Measurements from ENCODE around the gene HSPA12A.

Gene HSPA12A

DNA sequence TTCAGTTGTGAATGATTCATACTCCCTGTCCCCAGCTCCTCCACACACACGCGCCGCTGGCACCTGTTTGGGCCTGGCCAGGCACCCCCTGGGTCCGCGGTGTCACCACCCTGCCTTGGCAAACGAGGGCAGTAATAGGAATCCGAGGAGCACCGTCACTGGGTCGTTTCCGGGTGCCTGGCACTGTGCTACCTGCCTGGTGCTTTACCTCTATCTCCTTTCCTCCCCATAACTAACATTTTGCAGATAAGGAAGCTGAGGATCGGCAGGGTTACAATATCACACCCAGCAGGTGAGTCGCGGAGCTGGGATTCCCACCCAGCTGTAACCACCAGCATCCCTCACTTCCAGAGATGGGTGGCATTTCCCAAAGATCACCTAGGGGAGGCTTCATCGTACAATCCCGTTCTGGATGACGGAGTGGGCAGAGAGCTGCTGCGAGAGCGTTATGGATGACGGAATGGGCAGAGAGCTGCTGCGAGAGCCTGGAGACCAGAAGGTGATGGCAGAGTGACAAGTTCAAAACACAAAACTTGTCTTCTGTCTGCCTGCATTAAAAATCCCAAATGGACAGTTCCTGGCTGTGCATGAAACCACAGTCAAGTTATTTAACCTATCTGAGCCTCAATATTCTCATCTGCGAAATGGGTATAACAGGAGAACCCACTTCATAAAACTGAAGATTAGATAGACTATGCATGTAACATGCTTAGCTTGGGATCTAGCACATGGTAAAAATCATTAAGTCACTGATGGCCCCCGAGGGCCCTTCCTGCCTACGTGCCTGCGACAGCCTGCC is 1.1 kb upstream of the HSPA12A start:
- DNase-seq = no peak

DNA sequence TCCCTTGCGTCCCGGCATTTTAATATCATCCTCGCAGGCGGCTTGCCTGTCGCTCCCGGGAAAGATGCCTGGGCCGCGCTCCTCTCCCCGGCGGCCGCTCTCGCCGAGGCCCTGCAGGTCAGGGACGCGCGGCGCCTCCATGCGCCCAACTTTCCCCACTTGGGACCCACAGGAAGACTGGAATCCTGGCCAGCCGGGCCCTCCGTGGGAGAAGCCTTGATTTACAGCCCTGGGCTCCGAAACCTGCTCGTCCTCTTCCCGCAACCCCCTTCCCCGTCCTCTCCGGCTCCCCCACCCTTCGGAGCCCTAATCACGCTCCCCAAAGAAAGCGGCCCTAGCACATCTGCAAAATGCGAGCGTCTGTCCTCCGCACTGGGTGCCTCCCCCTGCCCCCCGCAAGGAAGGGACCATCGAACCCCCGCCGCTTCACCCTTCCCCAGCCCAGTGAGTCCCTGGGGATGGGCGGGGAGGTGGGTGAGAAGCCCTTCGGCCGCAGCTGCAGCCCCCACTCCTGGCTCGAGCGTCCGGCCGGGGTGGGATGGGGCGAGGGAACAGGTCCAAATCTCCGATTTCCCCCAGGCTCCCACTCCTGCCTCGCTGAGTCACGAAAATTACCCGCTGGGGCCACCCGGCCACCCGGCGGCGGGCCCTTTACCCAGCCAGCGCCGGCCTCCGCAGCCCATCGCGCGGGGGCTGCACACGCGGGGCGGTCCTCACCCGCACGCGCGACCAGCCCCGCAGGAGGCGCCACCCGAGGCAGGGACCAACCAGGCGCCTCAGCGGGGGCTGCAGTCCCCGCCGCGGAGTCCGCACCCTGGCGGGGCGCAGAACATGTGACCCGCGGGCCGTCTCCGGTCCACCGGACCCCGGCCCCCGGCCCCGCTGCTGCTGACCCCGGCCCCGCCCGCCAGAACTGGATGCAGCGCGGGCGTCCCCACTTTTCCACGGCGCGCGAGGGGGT is 695 bp downstream of the HSPA12A start:
- no peak for DNase-seq

DNA sequence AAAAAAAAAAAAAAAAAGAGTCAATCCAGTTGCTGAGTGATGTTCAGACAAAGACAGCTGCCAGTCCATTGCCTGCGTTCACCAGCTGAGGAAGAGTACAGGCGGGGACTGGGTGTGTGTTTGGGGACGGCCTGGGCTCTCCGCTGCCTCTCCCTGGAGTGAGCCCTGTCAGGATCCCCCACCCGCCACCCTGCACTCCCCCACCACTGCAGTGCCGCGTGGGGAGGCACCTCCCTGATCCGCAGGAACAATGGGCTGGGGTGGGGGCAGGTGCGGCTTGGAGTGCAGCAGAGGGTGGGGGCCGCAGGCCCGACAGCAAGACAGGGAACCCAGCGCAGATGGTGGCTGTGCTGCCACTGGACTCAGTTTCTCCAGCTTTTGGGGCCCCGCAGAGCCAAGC is 1.4 kb downstream of the HSPA12A start:
- no peak for DNase-seq

DNA sequence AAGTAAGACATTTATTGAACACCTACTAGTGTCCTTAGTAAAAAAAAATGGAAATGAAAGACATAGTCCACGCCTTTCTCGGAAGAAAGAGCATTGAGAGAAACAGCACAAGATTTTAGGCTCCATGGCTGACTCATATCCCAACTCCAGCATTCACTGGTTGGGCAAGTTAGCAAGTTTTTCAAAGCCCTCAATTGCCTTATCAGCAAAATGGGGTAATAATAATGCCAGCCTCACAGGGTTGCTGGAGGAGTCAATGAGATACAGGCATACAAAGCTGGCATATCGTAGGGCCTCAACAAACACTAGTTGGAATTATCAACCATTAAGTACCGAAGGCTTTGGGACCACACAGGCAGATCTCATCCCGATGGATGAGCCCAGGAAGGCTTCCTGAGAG is 4.0 kb downstream of the HSPA12A start:
- no peak for DNase-seq

DNA sequence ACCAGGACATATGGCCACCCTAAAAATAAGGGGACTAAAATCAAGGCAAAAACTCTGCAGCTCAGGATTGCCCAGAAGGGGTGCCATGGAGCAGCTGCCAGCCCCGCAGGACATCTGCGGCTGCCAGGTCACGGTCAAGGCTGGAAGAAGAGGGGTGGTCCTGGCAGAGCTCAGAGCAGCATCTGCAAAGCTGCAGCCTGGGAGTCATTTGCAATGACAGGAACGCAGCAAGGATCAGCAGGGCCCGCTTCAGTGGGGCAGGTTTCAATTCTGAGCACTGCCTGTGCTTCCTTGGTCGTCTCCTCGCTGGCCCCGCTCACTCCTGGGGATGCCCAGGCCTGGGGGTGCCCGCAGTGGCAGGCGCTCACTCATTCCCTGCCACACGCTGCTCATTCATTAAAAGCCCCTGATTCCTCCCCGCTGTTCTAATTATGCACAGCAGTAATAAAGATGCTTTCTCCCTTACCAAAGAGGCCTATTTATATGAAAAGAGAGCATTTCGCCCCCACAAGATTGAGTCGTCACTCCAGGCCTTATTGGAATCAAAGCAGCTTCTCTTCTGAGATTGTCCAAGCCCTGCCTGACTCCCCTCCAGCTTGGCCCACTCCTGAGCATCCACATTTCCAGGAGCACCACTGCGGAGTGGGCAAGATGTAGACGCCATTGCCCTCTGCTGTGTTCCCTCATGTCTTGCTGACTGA is 4.6 kb downstream of the HSPA12A start:
- no peak for DNase-seq

DNA sequence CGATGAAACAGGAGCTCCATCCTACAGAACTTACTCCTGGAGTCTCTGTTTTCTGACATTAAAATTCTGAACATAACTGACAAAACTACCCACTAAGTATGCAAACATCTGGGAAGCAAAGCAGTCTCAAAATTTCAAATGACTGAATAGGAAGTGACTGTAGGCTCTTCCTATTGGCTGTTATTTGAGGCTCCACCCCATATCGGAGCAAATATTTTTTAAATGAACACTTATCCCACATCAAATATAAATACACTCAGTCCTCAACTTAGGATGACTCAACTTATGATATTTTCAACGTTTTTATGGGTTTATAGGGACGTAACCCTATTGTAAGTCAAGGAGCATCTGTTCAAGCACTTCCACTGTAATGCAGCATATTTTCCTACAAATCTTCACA is 8.8 kb downstream of the HSPA12A start:
- DNase-seq = no peak

DNA sequence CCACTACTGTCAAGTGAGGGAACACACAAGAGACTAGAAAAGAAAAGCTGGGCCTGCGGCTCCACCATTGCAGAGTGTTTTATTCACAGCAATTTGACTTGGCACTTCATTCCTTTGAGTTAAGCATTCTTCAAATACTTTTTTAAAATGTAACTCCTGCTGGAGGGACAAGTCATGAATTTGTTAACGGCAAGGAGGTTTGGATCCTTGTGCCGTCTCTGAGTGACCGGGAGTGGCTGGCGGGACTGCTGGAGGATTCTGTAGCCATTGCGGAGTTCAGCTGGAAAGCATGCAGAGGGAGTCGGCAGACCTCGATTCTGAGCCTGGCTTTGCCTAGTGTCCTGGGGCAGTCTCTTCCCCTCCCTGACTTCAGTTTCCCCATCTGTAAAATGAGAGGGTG is 9.8 kb downstream of the HSPA12A start:
- no peak for DNase-seq

DNA sequence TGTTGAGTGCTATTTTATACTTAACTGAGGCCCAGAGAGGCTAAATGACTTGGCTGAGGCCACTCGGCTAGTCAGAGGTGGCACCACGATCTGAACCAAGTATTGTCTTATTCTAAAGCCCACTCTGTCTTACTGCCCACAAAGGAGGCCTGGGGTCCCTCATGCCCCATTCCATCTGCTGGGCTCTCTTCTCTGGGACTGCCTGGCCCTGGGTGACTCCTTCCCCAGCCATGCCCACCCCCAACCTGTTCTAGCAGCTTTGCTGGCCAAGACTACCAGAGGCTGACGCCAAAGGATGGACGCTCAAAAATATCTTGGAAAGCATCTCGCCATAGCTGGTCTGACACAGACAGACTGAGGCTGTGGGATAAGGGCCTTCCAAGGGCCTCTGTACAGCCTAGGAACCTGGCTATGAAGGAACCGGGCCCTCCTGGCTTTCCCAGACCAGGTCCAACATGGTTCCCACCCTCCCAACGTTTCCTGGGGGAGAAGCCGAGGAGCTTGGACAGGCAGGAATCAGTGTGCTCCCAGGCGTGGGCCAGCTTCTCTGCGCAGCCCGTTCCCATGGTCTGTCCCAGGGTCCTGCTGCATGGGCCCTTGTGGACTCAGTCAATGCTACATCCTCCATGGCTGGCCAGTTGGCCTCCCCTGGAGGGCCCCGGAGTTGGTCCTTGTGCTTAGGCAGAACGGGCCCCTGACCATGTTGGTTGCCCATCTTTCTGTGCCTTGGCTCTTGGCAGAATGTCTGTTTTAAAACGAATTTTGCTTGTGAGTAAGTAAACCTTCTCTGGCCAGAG is 11.7 kb downstream of the HSPA12A start:
- DNase-seq = no peak

DNA sequence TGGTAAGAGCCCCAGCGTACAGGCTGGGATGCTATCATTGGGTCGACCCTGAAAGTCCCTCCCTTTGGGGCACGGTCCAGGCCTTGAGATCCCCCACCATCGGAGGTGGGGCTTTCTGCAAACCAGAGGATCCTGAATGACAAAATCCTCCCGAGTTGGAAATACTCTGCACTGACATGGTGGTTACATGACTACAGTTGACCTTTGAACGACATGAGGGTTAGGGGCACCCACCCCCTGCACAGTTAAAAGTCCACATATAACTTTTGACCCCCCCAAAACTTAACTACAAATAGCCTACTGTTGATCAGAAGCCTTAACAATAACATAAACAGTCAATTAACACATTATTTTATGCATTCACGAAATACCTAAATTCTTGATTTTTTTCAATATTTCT is 13.1 kb downstream of the HSPA12A start:
- DNase-seq = no peak

DNA sequence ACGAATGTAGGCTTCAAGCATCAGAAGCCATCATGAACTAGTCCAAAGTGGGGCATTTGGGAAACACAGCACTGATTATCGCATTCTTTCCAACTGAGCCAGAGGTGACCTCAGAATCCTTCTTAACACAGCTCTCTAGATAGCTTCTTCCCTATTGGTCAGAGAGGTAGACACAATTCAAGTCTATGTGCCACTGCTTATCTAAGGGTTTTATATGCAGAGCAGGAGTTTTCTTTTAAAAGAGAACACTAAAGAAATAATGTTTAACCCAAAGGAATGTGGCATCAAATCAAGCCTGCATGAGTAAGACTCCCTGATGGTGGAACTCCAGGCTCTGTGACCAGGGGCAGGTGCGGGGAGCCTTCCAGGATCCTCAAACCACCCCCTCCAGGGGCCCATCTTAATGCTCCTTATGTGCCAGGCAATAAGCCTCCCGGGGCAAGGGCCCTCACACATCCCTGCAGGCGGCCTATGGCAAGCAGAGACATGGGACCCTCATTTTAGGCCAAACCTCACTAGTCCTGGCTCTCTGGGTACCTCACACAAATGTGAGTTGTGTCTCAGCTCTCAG is 13.8 kb downstream of the HSPA12A start:
- DNase-seq = peak; percentile 31

DNA sequence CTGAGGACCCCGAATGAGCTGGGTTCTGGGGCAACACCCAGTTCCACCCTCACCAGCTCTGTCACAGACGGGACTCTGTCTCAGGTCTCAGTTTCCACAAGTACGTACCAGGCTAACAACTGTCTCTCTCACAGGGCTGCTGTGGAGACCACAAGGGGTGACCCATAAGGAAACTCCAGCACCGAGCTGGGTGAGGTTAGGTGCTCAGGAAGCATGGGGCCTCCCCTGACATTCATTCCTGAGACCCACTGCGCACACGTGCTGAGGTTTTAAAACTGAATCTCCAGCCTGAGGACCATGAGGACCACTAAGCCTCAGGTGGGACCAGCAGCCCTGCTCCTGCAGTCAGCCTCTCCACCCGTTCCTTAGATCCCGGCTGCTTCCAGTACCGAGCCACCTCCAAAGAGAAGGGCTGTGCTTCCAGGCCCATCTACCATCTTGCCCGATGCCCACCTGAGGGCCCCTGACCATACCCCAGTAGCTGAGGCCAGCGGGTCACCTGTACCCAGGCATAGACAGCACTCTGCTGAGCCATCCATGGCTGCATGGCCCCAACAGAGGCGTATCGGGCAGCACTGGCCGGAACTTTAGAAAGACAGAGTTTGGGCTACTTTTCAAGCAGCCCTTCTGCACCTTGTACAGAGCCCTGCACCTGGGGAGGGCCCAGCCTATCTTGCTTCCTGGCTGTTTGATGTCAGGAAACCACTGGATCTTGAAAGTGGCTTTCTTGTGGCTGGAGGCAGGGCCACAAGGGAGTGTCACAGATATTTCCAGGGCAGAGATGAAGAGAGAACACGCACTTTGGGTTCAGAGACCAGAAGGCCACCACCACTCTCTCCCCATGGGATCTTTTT is 18.7 kb downstream of the HSPA12A start:
- no peak for DNase-seq

DNA sequence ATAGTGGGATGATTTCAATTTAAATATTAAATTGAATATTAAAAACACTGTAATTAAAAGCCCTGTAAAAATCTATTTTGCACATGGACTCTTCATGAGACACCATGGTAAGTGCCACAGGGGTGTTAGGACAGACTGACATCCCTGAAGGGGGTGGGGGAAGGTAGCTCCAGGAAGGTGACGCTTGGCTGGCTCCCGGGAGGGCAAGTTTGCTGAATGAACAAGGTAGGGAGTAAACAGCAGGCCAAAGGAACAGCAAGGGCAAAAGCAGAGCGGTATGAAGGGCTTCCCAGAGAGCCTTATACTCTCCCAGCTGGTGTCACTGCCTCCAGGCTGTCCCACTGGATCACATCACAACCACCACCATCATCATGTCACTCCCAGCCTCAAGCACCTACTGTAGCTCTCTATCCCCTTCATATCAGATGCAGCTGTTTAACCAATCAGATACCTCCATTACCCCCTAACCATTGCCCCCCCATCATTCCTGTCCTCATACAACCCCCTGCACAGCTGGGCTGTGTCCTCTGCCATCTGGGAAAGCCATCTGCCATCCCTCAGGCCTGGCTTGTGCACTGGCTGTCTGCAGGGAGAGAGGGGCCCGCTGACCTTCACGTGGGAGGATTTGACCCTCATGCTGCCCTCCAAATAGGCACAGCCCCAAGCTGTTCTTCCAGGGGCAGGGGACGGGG is 19.5 kb downstream of the HSPA12A start:
- DNase-seq = no peak

DNA sequence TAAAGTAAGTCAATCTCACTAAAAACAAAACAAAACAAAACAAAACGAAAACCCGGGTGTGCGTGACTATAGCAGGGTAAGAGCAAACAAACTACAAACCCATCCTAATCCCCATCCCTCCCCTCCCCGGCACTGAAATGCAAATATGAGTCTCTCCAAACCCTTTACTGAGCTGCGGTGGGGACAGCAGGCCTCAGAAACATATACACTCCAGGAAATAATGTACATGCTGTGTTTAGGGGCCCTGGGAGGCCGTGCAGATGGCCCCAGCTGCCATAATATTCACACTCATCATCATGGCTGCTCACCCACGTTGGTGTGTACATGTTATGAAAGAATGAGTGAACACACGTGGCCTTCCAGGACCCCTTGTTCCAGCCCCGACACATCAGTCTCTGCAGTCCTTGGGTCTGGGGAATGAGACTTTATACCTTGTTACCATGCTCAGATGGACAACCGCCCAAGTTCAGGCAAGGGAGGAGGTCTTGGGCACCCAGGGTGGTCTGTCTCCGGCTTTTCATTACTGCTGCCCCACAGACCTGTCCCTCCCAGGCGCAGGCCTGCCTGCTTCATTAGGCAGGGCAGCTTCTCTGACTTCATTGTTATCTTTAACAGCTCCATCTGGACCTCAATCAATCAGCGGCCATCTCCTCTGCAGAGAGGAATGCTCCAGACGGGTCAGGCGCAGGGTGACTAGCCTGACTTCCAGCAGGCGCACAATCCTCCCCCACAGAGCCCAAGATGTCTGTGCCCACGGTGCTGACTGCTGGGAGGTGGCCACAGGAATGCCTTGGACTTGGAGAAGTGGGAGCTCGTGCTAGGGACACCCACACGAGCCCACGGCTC is 20.6 kb downstream of the HSPA12A start:
- DNase-seq = no peak

DNA sequence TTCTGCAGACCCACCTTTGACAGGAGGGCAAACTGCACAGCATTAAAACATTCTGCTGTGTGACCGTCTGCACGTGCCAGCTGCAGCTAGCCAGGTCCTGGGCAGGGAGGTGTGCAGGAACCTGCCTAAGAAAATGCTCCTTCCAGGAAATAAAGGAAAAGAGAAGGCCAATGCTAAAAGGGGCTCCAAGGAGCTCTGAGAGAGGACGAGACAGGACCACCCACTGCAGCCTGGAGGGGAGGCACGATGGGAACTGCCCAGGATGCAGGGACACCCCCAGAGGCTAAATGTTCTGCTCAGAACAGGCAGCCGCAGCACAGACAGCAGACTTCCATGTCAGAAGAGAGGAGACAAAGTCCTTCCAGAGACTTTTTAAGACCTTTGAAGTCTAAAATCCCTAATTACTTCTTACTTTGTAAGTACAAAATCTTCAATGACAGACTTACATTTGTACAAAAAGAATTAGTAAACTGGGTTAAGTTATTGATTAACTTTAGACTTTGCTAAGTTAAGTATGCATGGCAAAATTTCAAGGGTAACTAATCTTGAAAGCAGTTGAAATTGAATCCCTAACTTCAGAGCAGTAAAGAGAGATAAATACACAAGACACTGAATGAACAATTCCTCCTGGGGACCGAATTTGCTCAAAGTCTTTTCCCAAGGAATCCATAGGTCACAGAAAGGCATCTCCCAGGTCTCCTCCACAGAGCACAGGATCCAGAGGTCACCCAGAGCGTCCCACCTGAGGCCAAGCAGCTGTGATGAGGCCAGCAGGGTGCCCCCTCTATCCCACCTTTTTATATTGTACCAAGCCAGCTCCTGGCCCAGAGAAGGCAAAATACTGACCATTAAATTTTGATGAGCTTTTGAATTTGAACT is 21.5 kb downstream of the HSPA12A start:
- no peak for DNase-seq

DNA sequence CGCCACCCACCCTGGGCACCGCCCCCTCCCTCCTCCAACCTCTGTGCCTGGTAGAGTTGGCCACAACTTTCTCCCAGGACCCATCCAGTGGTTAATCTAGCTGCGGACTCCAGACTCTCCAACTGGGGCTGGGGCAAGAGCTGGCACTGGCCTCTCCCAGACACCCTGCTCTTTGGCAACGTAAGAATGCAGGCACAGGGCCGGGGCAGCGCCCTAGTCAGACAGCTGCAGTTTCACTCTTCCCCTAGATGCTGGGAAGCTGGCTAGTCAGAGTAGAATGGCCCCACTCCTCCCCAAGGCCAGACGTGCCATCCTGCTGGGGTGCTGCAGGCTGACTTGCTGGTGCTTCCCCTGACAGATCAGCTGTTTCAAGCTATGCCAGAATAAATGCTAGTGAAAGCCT is 22.1 kb downstream of the HSPA12A start:
- DNase-seq = no peak

DNA sequence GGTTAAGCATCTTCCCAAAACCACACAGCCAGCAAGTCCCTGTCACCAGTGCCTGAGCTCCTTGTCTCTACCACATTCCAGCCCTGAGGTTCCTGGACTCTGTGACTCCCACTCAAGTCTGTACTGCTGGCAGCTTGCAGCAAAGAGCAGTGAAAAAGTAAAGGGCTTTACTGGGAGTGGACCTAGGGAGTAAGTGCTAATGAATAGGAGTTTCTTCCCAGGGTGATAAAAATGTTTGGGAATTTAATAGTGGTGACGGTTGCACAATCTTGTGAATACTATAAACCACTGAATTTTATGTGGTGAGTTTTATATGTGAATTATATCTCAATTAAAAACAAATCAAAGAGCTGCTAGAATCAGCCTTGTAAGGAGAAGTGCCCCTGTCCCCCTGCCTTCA is 22.6 kb downstream of the HSPA12A start:
- no peak for DNase-seq

DNA sequence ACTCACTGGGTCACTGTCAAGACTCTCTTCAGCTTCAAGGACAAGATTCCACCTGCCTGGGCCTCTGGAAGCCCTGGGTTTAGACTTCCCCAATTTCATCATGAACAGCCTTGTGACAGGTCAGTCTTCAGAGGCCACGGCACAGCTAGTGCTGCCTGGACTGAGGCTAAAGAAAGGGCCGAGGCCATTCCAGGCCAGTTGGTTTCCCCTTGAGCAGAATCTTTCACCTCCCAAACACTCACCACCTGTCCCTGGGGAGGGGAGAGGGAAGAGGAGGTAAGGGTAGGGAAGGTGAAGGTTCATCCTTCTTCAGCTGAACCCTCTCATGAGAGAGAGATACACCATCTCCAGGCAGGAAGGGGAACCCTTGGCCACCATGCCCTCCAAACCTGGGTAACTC is 24.3 kb downstream of the HSPA12A start:
- no peak for DNase-seq

DNA sequence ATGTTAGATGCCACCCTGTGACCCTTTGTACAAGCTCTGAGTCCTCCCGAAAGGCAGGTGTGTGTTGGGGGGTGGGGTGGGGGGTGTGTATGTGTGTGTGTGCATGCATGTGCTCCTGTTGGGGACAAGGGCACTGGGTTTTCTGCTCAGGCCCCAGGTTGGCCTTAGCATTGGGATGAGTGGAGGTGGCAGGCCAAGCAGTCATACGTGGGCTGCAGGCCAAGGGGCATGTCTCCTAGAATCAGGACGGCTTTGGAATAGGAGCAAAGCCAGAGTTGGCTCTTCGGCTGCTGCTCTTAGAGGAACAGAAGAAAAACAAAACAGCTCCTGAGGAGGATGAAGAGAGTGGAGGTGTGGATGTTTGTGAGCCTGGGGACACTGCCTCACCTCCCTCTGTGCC is 26.0 kb downstream of the HSPA12A start:
- DNase-seq = no peak

All from T1000 (cell line).